ENCODE results near the gene ACOT11.

- TF ChIP-seq NFXL1 (IDR thresholded peaks at IDR 0.05; ENCODE audit: borderline replicate concordance) = no peak
- no peak for TF ChIP-seq GABPA (IDR thresholded peaks at IDR 0.05; ENCODE audit: low read depth)
- no peak for TF ChIP-seq FOXK2 (IDR thresholded peaks at IDR 0.05)
Observed at GRCh38 chr1:54580856-54581550, 33.0 kb downstream of the ACOT11 start.
